GM23338 (cell line): ENCODE data around the gene ACHE. TPM values are rescaled to one million over a fixed set of nuclear protein-coding genes. Genes with fewer than 3 reads are reported as not detected.

ENCODE experiments used
- ATAC-seq: fragments of 200-7000 bp; cut with Tn5 transposase; 3 replicates; pipeline ENCODE4 v1.9.1; 2020
- DNase-seq: peaks from one replicate; pipeline ENCODE4 v3.0.0-alpha.2; 2015; ENCODE audit warnings: low spot score
- H2AFZ ChIP-seq: fragments of 200-600 bp; sonication (generic); 2 replicates; pipeline ENCODE4 v1.8.0; 2016; ENCODE audit warnings: antibody characterized with exemption, mild to moderate bottlenecking, moderate library complexity
- H3F3A ChIP-seq: fragments of 200-600 bp; sonication (generic); replicated peaks from 2 replicates; pipeline ENCODE4 v1.8.0; 2017; ENCODE audit warnings: antibody characterized with exemption, mixed run types, low read depth
- H3K27ac ChIP-seq: fragments of 200-600 bp; sonication (generic); 2 replicates; pipeline ENCODE4 v1.6.1; 2016; ENCODE audit warnings: low read depth
- H3K27me3 ChIP-seq: fragments of 200-600 bp; sonication (generic); 2 replicates; pipeline ENCODE4 v1.8.0; 2016; ENCODE audit warnings: mild to moderate bottlenecking, mixed run types, moderate library complexity; ENCODE audit not compliant: insufficient read depth
- H3K36me3 ChIP-seq: fragments of 200-600 bp; sonication (generic); 2 replicates; pipeline ENCODE4 v1.8.0; 2016; ENCODE audit warnings: mild to moderate bottlenecking; ENCODE audit not compliant: insufficient read depth
- H3K4me1 ChIP-seq: fragments of 200-600 bp; sonication (generic); 2 replicates; pipeline ENCODE4 v1.8.0; 2016; ENCODE audit warnings: mild to moderate bottlenecking, moderate library complexity; ENCODE audit not compliant: insufficient read depth
- H3K4me2 ChIP-seq: fragments of 200-600 bp; sonication (generic); 2 replicates; pipeline ENCODE4 v1.7.1; 2017; ENCODE audit warnings: mixed run types
- H3K4me3 ChIP-seq: fragments of 200-600 bp; sonication (generic); 2 replicates; pipeline ENCODE4 v1.6.1; 2016; ENCODE audit warnings: mixed run types
- H3K79me2 ChIP-seq: fragments of 200-600 bp; sonication (generic); replicated peaks from 2 replicates; pipeline ENCODE4 v1.8.0; 2017; ENCODE audit warnings: mild to moderate bottlenecking; ENCODE audit not compliant: insufficient read depth
- H3K9me2 ChIP-seq: fragments of 200-600 bp; sonication (generic); 2 replicates; pipeline ENCODE4 v1.8.0; 2017; ENCODE audit not compliant: insufficient read depth
- H4K20me1 ChIP-seq: fragments of 200-600 bp; sonication (generic); replicated peaks from 2 replicates; pipeline ENCODE4 v1.8.0; 2017; ENCODE audit warnings: mild to moderate bottlenecking; ENCODE audit not compliant: insufficient read depth
- H3K27ac Mint-ChIP-seq: 2 replicates; pipeline ENCODE4 v1.8.0; 2020; ENCODE audit warnings: inconsistent platforms, mild to moderate bottlenecking, moderate library complexity, mixed read lengths
- H3K27me3 Mint-ChIP-seq: 3 replicates; pipeline ENCODE4 v1.8.0; 2022; ENCODE audit warnings: low read depth, mild to moderate bottlenecking, moderate library complexity, mixed read lengths, inconsistent platforms; ENCODE audit not compliant: insufficient read depth, poor library complexity
- H3K36me3 Mint-ChIP-seq: 3 replicates; pipeline ENCODE4 v1.8.0; 2021; ENCODE audit warnings: low read depth, mild to moderate bottlenecking, inconsistent platforms, moderate library complexity, mixed read lengths
- H3K4me1 Mint-ChIP-seq: 3 replicates; pipeline ENCODE4 v1.8.0; 2020; ENCODE audit warnings: mild to moderate bottlenecking, inconsistent platforms, mixed read lengths
- H3K4me3 Mint-ChIP-seq: 3 replicates; pipeline ENCODE4 v1.8.0; 2021; ENCODE audit warnings: moderate library complexity, mild to moderate bottlenecking, inconsistent platforms, mixed read lengths
- H3K9me3 Mint-ChIP-seq: 3 replicates; pipeline ENCODE4 v1.8.0; 2020; ENCODE audit warnings: moderate library complexity, mild to moderate bottlenecking, inconsistent platforms, mixed read lengths
- CREB1 ChIP-seq: fragments of 250-450 bp; sonication (Bioruptor Pico); IDR thresholded peaks from 2 replicates; pipeline ENCODE4 v1.5.0; 2020; ENCODE audit warnings: low read depth, mild to moderate bottlenecking, moderate library complexity
- ETS1 ChIP-seq: IDR thresholded peaks from 2 replicates; pipeline ENCODE4 v1.6.1; 2016; ENCODE audit warnings: antibody characterized with exemption
- EZH2phosphoT487 ChIP-seq: fragments of 200-600 bp; sonication (generic); IDR thresholded peaks from one replicate; pipeline ENCODE4 v1.8.1; 2018; ENCODE audit warnings: antibody characterized with exemption; ENCODE audit not compliant: unreplicated experiment
- JUNB ChIP-seq: IDR thresholded peaks from one replicate; pipeline ENCODE4 v1.6.1; 2016; ENCODE audit warnings: antibody characterized with exemption; ENCODE audit not compliant: unreplicated experiment
- NANOG ChIP-seq: IDR thresholded peaks from 2 replicates; pipeline ENCODE4 v1.6.1; 2016; ENCODE audit warnings: antibody characterized with exemption, borderline replicate concordance
- REST ChIP-seq: IDR thresholded peaks from one replicate; pipeline ENCODE4 v1.6.1; 2018; ENCODE audit warnings: antibody characterized with exemption; ENCODE audit not compliant: unreplicated experiment
- STAT1 ChIP-seq: IDR thresholded peaks from one replicate; pipeline ENCODE4 v1.6.1; 2016; ENCODE audit warnings: antibody characterized with exemption; ENCODE audit not compliant: unreplicated experiment
- ZNF331 ChIP-seq: fragments of 250-450 bp; sonication (Bioruptor Pico); IDR thresholded peaks from 2 replicates; pipeline ENCODE4 v1.5.0; 2020; ENCODE audit warnings: low read depth, mild to moderate bottlenecking, moderate library complexity
- polyA plus RNA-seq: library from polyadenylated mRNA; unstranded; fragments of >200 nt; fragmentation: Nextera tagmentation; extraction: Ambion mirVana; gene quantifications from 2 replicates; pipeline ENCODE4 v1.2.1, GENCODE V29; 2016
- total RNA-seq: library from RNA; depleted of rRNA; stranded (reverse); fragments of >200 nt; shearing (Covaris generic); gene quantifications from 2 replicates; pipeline ENCODE4 v1.2.3, GENCODE V29; 2014
- TF ChIP-seq, protein P1 (sequence below), 2 experiments: fragments of 200-600 bp in 1 of 2; sonication (generic) in 1 of 2; conservative IDR thresholded peaks; 2 replicates each; pipeline versions ENCODE4 v1.5.1 to v1.6.1; 2016 to 2017; ENCODE audit warnings: antibody characterized with exemption in 2 of 2, low read depth in 2 of 2, mild to moderate bottlenecking in 2 of 2, moderate library complexity in 1 of 2

Gene ACHE
- total and polyA plus RNA-seq, 2 experiments from 2014 or later = 3.6 to 3.7 TPM

- TF ChIP-seq REST (no peak), NANOG (no peak), JUNB (no peak), ZNF331 (CRISPR knock-in tag) (no peak), ETS1 (no peak), STAT1 (no peak), EZH2phosphoT487 (no peak)
- TF ChIP-seq, protein P1, sequence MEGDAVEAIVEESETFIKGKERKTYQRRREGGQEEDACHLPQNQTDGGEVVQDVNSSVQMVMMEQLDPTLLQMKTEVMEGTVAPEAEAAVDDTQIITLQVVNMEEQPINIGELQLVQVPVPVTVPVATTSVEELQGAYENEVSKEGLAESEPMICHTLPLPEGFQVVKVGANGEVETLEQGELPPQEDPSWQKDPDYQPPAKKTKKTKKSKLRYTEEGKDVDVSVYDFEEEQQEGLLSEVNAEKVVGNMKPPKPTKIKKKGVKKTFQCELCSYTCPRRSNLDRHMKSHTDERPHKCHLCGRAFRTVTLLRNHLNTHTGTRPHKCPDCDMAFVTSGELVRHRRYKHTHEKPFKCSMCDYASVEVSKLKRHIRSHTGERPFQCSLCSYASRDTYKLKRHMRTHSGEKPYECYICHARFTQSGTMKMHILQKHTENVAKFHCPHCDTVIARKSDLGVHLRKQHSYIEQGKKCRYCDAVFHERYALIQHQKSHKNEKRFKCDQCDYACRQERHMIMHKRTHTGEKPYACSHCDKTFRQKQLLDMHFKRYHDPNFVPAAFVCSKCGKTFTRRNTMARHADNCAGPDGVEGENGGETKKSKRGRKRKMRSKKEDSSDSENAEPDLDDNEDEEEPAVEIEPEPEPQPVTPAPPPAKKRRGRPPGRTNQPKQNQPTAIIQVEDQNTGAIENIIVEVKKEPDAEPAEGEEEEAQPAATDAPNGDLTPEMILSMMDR (conservative IDR thresholded peaks at IDR 0.05; ENCODE audit: low read depth in 2 of 2) = no peak
Measured at GRCh38 chr7:100884736-100885439, 10.8 kb downstream of the ACHE start (continued).

DNA sequence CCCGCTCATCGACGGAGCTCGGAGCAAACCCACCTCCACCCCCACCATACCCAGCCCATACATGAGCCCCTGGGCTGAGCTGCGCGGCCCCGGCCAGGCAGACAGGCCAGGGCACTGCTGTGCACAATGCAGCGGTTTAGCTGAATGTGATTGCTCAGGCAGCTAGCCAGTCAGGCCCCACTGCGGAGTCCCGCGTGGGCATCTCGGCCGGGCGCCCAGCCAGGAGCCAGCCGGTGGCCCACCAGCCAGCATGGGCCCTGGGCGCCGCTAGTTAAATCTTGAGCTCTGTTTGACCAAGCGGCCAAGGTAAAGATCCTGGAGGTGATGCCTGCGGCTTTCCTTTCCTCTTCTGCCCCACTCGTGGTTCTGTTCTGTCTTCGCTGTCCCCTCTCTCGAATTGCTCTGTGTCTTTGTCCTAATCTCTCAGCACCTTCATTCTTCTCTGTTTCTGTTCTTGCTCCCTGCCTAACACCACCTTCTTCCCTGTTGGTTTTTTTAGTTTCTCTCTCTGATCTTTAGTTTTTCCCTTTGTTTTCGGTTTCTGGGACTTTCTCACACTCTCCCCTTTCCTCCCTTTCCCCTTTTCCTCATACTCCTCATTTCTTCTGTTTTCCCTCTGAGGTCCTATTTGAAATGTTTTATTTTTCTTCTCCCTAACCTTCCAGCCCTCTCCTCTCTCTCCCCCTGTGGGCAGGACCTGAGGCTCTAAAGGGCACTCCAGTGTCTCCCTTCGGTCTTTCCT, 12.7 kb downstream of the ACHE start:
- no peak for DNase-seq
- no peak for TF ChIP-seq ZNF331 (CRISPR knock-in tag)
- TF ChIP-seq REST = no peak
- TF ChIP-seq CREB1 = no peak

More for the DNA sequence above, 12.7 kb downstream of the ACHE start:
- Histone ChIP-seq H3F3A (peaks cover 51% of the 10 kb centered on the region), H3K4me3 (no peak overlapping the region), H3K4me1 (peaks cover 3% of the 10 kb centered on the region), H3K36me3 (peaks cover 51% of the 10 kb centered on the region), H3K9me2 (no peaks in the 10 kb centered on the region), H3K27me3 (no peaks in the 10 kb centered on the region), H3K79me2 (peaks cover 53% of the 10 kb centered on the region), H3K4me2 (no peak overlapping the region), H3K27ac (peak overlapping the region; percentile 78), H2AFZ (no peak overlapping the region), H4K20me1 (peaks cover 48% of the 10 kb centered on the region)
- Mint-ChIP-seq H3K27ac (peak overlapping the region; percentile 18; the same call in 1 of the 2 replicates), H3K4me1 (peaks cover 41% of the 10 kb centered on the region), H3K9me3 (no peaks in the 10 kb centered on the region; the same call in 2 of the 3 replicates), H3K27me3 (peaks cover 13% of the 10 kb centered on the region), H3K4me3 (no peak overlapping the region; the same call in 2 of the 3 replicates), H3K36me3 (peaks cover 98% of the 10 kb centered on the region)
- no peak for ATAC-seq
